Activated CD4-positive, alpha-beta T cell treated with anti-CD3 and anti-CD28 coated beads, Interleukin-2, Interleukin-4, amounts not matched to agents 100 ng/mL and 50 ng/mL, durations not matched to agents 16 hours and 8 hours (primary cell): ENCODE data around the gene SGK1.

Experiments used
- DNase-seq: peaks from one replicate; pipeline ENCODE4 v3.0.0-alpha.2; 2020; ENCODE audit warnings: low spot score

SGK1 gene

GRCh38 chr6:134122775-134123174 is 195.1 kb downstream of the SGK1 start:
- no peak for DNase-seq

DNA sequence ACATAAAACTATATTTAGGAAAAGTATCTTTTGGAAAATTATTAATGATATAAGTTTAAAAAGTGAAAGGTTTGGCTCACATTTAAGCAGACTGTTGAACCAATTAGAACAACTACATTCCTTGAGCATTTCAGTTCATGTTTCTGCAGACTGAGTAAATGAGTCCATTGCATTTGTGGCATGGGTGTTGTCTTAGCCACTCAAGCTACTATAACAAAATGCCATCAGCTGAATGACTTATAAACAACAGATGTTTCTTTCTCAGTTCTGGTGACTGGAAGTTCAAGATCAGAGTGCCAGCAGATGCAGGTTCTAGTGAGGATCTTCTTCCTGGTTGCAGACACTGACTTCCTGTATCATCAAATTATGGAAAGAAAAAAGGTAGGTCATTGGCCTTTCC is 198.4 kb downstream of the SGK1 start:
- no peak for DNase-seq
